ENCODE data around the gene UFL1.

UFL1 gene

GRCh38 chr6:96575359-96575758, 53.8 kb downstream of the UFL1 start:
- DNase-seq: no peak

GRCh38 chr6:96576221-96576620, 54.6 kb downstream of the UFL1 start:
- DNase-seq: no peak

- DNase-seq: no peak
Measured at GRCh38 chr6:96582021-96582420, 60.4 kb downstream of the UFL1 start.

- no peak for DNase-seq
Measured at GRCh38 chr6:96582436-96582835, 60.8 kb downstream of the UFL1 start.

GRCh38 chr6:96604420-96604819, 82.8 kb downstream of the UFL1 start:
- no peak for DNase-seq

Data from CD4-positive, alpha-beta T cell treated with Interleukin-17A for 4 hours (primary cell).